Fibroblast of lung (primary cell): Measurements from ENCODE around the gene SLC1A7. TPM values are rescaled to one million over a fixed set of nuclear protein-coding genes. Genes with fewer than 3 reads are reported as not detected.
A peak's percentile ranks its signal among the peaks of the same experiment; 100 is the strongest.

Source experiments
- DNase-seq, 2 donors: peaks; one replicate each; pipeline versions ENCODE4 v3.0.0 to v3.0.0-alpha.2; 2010; ENCODE audit warnings: low read depth in 2 of 2
- H2AFZ ChIP-seq: 2 replicates; pipeline ENCODE4 v1.5.1; 2012; ENCODE audit warnings: low read length, control low read depth, inconsistent platforms
- H3K27ac ChIP-seq: 2 replicates; pipeline ENCODE4 v1.5.1; 2011; ENCODE audit warnings: low read length, control low read depth; ENCODE audit not compliant: insufficient read depth
- H3K27me3 ChIP-seq: 2 replicates; pipeline ENCODE4 v1.5.1; 2011; ENCODE audit warnings: mild to moderate bottlenecking, low read length; ENCODE audit not compliant: control insufficient read depth, insufficient read depth
- H3K36me3 ChIP-seq: 2 replicates; pipeline ENCODE4 v1.5.1; 2011; ENCODE audit warnings: low read length; ENCODE audit not compliant: control insufficient read depth, insufficient read depth
- H3K4me1 ChIP-seq: 2 replicates; pipeline ENCODE4 v1.5.1; 2011; ENCODE audit warnings: low read length; ENCODE audit not compliant: control insufficient read depth, insufficient read depth; ENCODE audit errors: extremely low read depth
- H3K4me2 ChIP-seq: 2 replicates; pipeline ENCODE4 v1.5.1; 2011; ENCODE audit warnings: low read length, control low read depth; ENCODE audit not compliant: insufficient read depth; ENCODE audit errors: extremely low read depth
- H3K4me3 ChIP-seq, 4 experiments: fragments of 200-600 bp in 1 of 4; sonication (generic) in 1 of 4; replicated peaks in 1 of 4; 2 replicates each; pipeline ENCODE4 v1.5.1; 2011 to 2016; ENCODE audit warnings: low read length in 4 of 4, low read depth in 3 of 4, mild to moderate bottlenecking in 3 of 4, control low read depth in 2 of 4, inconsistent platforms in 1 of 4, mixed read lengths in 1 of 4; ENCODE audit not compliant: insufficient read depth in 1 of 4; ENCODE audit errors: control extremely low read depth in 1 of 4
- H3K79me2 ChIP-seq: 2 replicates; pipeline ENCODE4 v1.5.1; 2012; ENCODE audit warnings: mild to moderate bottlenecking, low read length, inconsistent platforms; ENCODE audit not compliant: control insufficient read depth, insufficient read depth
- H3K9ac ChIP-seq: 2 replicates; pipeline ENCODE4 v1.5.1; 2011; ENCODE audit warnings: mild to moderate bottlenecking, low read length, control low read depth; ENCODE audit not compliant: insufficient read depth
- H3K9me3 ChIP-seq: 2 replicates; pipeline ENCODE4 v1.5.1; 2012; ENCODE audit warnings: low read depth, low read length; ENCODE audit not compliant: control insufficient read depth, insufficient read depth
- H4K20me1 ChIP-seq: 2 replicates; pipeline ENCODE4 v1.5.1; 2011; ENCODE audit warnings: low read length; ENCODE audit not compliant: control insufficient read depth, insufficient read depth; ENCODE audit errors: extremely low read depth
- CTCF ChIP-seq, 2 donors: IDR thresholded peaks in 1 of 2; conservative IDR thresholded peaks in 1 of 2; 1 replicate in 1 of 2; 2 replicates in 1 of 2; pipeline ENCODE4 v1.5.1; 2011 to 2012; ENCODE audit warnings: low read length in 2 of 2, control low read depth in 1 of 2, inconsistent platforms in 1 of 2, low read depth in 1 of 2, mild to moderate bottlenecking in 1 of 2
- EZH2 ChIP-seq: IDR thresholded peaks from 2 replicates; pipeline ENCODE4 v1.5.1; 2012; ENCODE audit warnings: low read length, control low read depth, mild to moderate bottlenecking; ENCODE audit errors: missing control alignments
- polyA plus RNA-seq, 2 donors: library from polyadenylated mRNA; depleted of rRNA in 1 of 2; stranded (reverse) in 1 of 2; unstranded in 1 of 2; fragments of >200 nt; gene quantifications; 2 replicates each; pipeline ENCODE4 v1.2.1, GENCODE V29; 2011 to 2012; ENCODE audit warnings: missing spikeins in 1 of 2
- total RNA-seq: library from RNA; depleted of rRNA; stranded (reverse); fragments of >200 nt; gene quantifications from 2 replicates; pipeline ENCODE4 v1.2.1, GENCODE V29; 2014

The SLC1A7 gene
- total and polyA plus RNA-seq, 2 donors (not counting 1 experiment from before 2014, with no cell fraction given): 0.15 to 0.33 TPM

DNA sequence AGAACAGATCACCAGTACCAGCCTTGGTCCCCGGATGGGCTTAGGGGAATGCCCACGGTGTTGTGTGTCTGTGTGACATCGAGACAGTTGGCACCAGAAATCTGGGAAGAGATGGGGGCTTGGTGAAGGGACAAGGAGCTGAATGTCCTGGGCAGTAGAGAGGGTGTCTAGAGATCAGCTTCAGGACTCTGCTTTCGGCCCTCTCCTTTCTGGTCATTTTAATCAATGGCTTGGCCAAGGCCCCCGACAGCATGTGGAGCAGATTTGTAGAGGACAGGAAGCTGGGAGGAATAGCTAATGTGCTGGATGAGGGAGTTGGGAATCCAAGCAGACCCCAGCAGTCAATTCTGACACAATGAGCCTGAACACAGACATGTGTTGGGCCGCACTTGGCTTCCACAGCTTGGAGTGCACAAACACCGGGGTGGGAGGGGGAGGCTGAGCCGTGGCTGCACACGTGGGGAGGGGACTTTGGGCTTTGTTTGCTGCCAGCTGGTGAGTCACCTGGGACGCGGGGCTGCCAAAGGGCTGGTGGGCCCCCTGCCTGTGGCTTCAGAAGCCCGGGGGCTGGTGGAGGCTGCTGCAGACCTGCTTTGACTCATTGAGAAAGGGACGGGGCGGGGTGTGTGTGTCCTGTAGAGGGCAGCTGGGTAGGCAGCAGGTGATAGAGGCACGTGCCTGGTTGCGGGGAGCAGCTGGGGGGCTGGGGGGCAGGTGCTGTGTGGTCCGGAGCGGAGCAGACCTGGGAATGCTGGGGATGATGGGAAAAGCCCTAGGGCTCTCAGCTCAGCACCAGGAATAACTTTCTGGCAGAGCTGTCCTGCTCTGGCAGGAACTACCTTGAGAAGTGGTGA is 20.9 kb downstream of the SLC1A7 start:
- Histone ChIP-seq H4K20me1 (no peaks in the 10 kb centered on the region), H3K4me3 (no peak overlapping the region), H3K79me2 (no peaks in the 10 kb centered on the region), H3K4me2 (no peak overlapping the region), H3K4me1 (peaks cover 24% of the 10 kb centered on the region), H3K9me3 (no peaks in the 10 kb centered on the region), H3K9ac (no peak overlapping the region), H2AFZ (no peak overlapping the region), H3K27me3 (no peaks in the 10 kb centered on the region), H3K36me3 (no peaks in the 10 kb centered on the region), H3K27ac (peak overlapping the region; percentile 28)
- TF ChIP-seq EZH2 (no peak), CTCF (conservative IDR thresholded peaks at IDR 0.05 in 1 of 2, IDR thresholded peaks at IDR 0.05 in 1 of 2; ENCODE audit: low read depth in 1 of 2, low read length in 2 of 2) (no peak)
- peak; percentile 61 to 90 for DNase-seq

DNA sequence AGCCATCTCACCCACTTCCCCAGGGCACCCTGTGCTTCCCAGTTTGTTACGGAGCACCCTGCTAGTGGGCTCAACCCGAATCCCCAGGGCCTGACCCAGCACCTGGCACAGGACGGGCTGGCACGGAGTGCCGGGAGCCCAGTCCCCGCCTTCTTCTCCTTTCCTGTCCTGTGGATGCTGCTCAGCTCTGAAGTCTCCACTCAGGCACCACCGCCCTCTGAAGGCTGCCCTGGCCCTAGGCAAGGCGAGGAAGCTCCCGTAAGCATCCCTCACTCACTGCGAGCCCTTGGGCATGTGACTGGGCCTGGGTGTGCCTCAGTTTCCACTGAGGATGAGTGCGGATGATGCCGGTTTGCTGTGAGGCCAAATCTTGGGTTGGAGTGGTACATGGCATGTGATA is 21.8 kb downstream of the SLC1A7 start:
- Histone ChIP-seq H3K4me1 (peaks cover 24% of the 10 kb centered on the region), H3K27me3 (no peaks in the 10 kb centered on the region)

GRCh38 chr1:53117836-53118235 is 24.6 kb downstream of the SLC1A7 start:
- Histone ChIP-seq H3K4me3 (no peak overlapping the region), H4K20me1 (no peaks in the 10 kb centered on the region), H3K4me1 (peaks cover 19% of the 10 kb centered on the region), H3K9ac (no peak overlapping the region), H3K36me3 (no peaks in the 10 kb centered on the region), H3K27ac (no peak overlapping the region), H3K79me2 (no peaks in the 10 kb centered on the region), H2AFZ (no peak overlapping the region), H3K9me3 (no peaks in the 10 kb centered on the region), H3K4me2 (no peak overlapping the region), H3K27me3 (no peaks in the 10 kb centered on the region)
- no peak for DNase-seq
- TF ChIP-seq CTCF (conservative IDR thresholded peaks at IDR 0.05 in 1 of 2, IDR thresholded peaks at IDR 0.05 in 1 of 2; ENCODE audit: low read depth in 1 of 2, low read length in 2 of 2) (no peak), EZH2 (no peak)

More for the DNA sequence above, 21.8 kb downstream of the SLC1A7 start:
- no peaks in the 10 kb centered on the region for H3K79me2 ChIP-seq
- no peaks in the 10 kb centered on the region for H3K36me3 ChIP-seq
- TF ChIP-seq EZH2 (no peak), CTCF (conservative IDR thresholded peaks at IDR 0.05 in 1 of 2, IDR thresholded peaks at IDR 0.05 in 1 of 2; ENCODE audit: low read depth in 1 of 2, low read length in 2 of 2) (no peak)
- DNase-seq: no peak
- no peak overlapping the region for H3K4me2 ChIP-seq
- no peak overlapping the region for H3K4me3 ChIP-seq
- H3K9ac ChIP-seq: no peak overlapping the region
- no peak overlapping the region for H3K27ac ChIP-seq
- H2AFZ ChIP-seq: no peak overlapping the region
- no peaks in the 10 kb centered on the region for H3K9me3 ChIP-seq
- H4K20me1 ChIP-seq: no peaks in the 10 kb centered on the region
